DMS53 treated with DMSO at 0.1 percent for 48 hours (cell line): ENCODE data around the gene EFCAB7.
"Not testable (repeated sequence)": the region's sequence is repeated elsewhere in the genome, so short reads cannot be mapped to it uniquely, and the experiment has no call there.

Experiments
- DNase-seq: peaks from one replicate; lab custom pipeline; 2025; ENCODE audit not compliant: unreplicated experiment; lab: John Stamatoyannopoulos, UW

The EFCAB7 gene

DNA sequence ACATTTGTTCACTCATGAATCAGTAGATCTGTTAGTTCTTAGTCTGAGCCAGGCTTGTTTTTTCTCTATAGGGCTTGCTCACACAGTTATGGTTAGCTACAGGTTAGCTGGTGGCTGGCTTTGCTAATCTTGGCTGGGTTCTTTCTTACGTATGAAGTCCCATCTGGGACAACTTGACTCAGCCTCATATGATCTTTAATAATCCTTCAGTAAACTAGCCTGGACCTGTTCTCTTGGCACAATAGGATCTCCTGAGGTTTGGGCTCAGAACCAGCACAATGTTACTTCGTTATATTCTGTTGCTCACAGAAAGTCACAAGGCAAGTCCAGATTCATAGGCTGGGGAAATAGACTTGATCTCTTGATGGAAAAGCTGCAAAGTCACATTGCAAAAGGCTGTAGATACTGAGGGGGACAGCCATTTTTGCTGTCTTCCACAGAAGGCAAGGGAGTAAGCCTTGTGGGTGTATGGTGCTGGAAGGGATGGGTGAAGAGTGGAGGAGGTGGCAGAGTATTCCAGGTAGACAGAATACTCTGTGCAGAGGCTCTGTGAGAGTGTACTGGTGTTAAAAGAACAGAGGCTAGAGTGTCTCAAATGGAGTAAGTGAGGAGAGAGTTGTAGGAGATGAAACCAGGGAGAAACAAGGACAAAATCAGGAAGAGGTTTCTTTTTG is 24.4 kb downstream of the EFCAB7 start:
- DNase-seq = no peak

- DNase-seq = no peak
Observed at GRCh38 chr1:63548303-63548702, 25.0 kb downstream of the EFCAB7 start.

- DNase-seq = no peak
Observed at GRCh38 chr1:63548877-63549276, 25.6 kb downstream of the EFCAB7 start.

DNA sequence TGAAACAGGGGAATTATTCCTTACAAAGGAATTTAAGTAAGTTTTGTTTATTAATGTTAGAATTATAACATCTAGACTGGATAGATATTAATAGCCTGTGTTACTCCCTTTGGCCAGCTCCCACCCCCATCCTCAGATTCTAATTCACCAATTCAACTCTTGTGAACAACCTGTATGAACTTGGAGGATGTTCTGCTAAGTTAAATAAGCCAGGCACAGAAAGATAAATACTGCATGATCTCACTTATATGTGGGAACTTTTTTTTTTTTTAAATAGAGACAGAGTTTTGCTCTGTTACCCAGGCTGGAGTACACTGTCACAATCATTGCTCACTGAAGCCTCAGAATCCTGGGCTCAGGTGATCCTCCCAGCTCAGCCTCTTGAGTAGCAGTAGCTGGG is 32.2 kb downstream of the EFCAB7 start:
- DNase-seq = no peak

DNA sequence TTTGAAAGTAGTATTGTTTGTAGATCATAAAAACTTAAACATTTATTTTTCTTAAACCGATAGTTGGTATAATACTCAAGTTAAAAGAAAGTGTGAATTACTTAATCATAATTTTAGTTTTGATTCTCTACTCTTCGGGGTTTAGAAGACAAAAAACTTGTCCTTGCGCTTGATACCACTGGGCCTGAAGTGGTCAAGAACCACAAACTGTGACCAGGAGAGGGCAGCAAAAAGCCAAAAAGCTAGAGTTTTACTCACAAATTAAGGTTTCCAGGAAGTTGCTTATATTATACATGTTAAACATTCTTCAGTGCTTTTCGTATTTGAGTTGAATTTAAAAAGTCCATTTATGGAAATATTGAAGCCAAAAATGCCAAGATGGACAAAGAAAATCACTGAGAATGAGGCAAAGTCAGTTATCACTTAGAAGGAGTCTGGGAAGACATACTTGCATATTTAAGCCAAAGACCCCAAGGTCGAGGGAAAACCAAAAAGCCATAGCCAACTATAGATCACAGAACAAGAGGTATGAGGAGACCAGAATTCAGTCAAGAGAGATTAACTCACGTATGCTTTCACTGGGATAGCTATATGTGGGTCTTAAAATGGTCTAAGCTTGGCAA is 34.2 kb downstream of the EFCAB7 start:
- DNase-seq = peak; percentile 20

GRCh38 chr1:63559357-63559756 is 36.0 kb downstream of the EFCAB7 start:
- DNase-seq = no peak

DNA sequence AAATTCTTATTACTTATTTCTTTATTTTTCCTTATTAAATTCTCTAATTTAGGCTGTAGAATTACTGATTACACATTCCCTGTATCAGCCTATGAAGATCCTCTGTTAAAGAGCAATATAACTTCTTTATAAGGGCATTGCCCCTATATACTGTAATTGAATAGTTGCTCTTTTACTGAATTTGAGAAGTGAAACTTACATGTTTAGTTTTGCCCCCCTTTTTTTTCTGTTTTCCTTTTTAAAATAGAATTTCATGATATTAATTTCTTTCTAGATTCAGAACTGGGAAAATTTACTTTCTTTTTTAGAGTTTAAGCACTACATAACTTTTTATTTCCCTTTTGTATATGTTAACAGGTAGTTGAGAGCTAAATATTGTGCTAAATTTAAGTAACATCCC is 40.4 kb downstream of the EFCAB7 start:
- no peak for DNase-seq

DNA sequence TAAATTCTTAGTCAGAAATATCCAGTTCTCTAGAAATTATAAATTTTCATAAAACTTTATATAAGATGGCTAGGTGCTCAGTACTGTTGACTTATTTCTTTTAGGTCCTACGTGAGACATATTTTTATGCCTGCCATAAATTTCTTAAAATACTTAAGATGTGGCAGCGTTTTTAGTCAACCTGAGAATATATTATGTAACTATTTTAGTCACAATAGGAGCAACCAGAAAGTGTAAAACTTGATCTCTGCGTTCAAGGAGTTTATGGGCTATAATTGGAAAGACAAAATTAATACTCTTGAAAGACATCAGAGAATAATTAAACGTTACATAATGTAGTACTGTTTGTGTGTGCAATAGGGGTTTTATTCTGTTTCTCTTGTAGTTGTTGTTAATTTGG is 45.7 kb downstream of the EFCAB7 start:
- DNase-seq = no peak

- DNase-seq = no peak
Observed at GRCh38 chr1:63569640-63570316, 46.5 kb downstream of the EFCAB7 start.

- not testable (repeated sequence) for DNase-seq
Observed at GRCh38 chr1:63572686-63573085, 49.4 kb downstream of the EFCAB7 start.

GRCh38 chr1:63574203-63574796 is 51.0 kb downstream of the EFCAB7 start:
- DNase-seq = not testable (repeated sequence)

DNA sequence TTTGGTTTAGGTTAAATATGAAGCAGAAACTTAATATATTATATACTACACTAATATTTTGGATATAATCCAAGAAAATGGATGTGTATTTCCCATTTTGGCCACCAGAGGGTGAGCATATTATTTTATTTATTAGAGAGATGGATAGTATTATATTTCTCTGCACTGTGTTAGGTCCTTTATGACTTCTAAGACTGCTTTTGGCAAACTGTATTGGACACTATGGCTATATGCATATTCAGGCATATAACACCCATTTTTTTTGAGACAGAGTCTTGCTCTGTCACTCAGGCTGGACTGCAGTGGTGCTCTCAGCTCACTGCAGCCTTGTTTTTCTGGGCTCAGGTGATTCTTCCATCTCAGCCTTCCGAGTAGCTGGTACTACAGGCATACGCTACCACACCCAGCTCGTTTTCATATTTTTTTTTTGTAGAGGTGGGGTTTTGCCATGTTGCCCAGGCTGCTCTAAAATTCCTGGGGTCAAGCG is 52.1 kb downstream of the EFCAB7 start:
- DNase-seq = peak; percentile 22

DNA sequence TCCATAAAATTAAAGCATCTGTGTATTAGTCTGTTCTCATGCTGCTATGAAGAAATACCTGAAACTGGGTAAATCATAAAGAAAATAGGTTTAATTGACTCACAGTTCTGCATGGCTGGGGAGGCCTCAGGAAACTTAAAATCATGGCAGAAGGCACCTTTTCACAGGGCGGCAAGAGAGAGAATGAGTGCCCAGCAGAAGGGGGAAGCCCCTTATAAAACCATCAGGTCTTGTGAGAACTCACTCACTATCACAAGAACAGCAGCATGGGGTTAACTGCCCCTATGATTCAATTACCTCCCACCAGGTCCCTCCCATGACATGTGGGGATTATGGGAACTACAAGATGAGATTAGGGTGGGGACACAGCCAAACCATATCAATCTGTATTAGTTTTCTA is 63.0 kb downstream of the EFCAB7 start:
- DNase-seq = not testable (repeated sequence)

- DNase-seq = no peak
Observed at GRCh38 chr1:63590166-63590560, 66.8 kb downstream of the EFCAB7 start.

- DNase-seq = no peak
Observed at GRCh38 chr1:63592536-63593302, 69.4 kb downstream of the EFCAB7 start.

GRCh38 chr1:63593303-63593885 is 70.1 kb downstream of the EFCAB7 start, which contains the start of gene PGM1:
Gene PGM1 (plus strand): TSS chr1:63593411. CDS start chr1:63593489, 78 bp downstream.
- peak; percentile 89 for DNase-seq

DNA sequence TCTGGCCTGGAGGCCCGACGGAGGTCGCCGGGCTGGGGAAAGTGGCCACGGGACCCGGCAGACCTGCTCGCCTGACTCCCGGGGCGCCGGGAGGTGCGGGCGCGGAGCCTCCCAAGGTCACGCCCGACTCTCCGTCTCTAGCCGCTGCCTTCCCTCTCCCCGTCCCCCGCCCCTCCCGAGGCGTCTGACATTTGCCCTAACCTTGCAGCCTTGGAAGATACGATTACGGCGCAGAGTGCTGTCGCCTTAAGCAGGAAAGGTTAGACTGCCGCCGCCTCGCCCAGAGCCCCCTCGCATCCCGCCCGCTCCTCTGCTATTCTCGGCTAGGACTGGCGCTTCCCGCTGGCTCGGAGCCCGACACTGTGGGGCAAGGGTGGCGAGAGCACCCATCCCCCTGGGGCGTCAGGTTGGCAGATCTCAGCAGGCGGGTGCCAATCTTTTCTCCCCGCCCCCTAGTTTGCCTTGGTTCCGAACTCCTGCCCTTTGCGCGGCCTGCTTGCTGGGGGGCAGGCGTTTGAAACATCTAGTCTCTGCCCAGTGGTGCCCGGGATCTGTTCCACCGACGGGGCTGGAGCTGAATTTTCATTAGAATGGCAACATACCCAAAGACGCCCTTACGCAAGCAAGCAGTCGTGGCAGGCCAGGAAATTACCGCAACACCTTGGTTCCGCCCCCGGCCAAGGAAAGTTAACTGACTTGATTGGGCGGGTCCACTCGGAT is 70.7 kb downstream of the EFCAB7 start:
- peak; percentile 81 for DNase-seq

GRCh38 chr1:63595435-63595834 is 72.1 kb downstream of the EFCAB7 start:
- no peak for DNase-seq

- no peak for DNase-seq
Observed at GRCh38 chr1:63599799-63600198, 76.5 kb downstream of the EFCAB7 start.

- no peak for DNase-seq
Observed at GRCh38 chr1:63600248-63600647, 76.9 kb downstream of the EFCAB7 start.
